ENCODE data around the gene INO80C.

GRCh38 chr18:35464831-35465279, 32.9 kb downstream of the INO80C start:
- TF ChIP-seq CTCF (IDR thresholded peaks at IDR 0.05) (no peak), POLR2A (IDR thresholded peaks at IDR 0.05) (no peak)

Data from lower leg skin (tissue), 3 donors.